HG03432 (cell line): ENCODE data around the gene LRRC30.
A peak's percentile ranks its signal among the peaks of the same experiment; 100 is the strongest.
"Not testable (repeated sequence)": the region's sequence is repeated elsewhere in the genome, so short reads cannot be mapped to it uniquely, and the experiment has no call there.

ENCODE experiments used
- ATAC-seq: cut with Tn5 transposase; IDR thresholded peaks from one replicate; pipeline ENCODE4 v1.9.1; 2021; ENCODE audit warnings: mild to moderate bottlenecking, moderate library complexity; ENCODE audit not compliant: unreplicated experiment

LRRC30 gene

DNA sequence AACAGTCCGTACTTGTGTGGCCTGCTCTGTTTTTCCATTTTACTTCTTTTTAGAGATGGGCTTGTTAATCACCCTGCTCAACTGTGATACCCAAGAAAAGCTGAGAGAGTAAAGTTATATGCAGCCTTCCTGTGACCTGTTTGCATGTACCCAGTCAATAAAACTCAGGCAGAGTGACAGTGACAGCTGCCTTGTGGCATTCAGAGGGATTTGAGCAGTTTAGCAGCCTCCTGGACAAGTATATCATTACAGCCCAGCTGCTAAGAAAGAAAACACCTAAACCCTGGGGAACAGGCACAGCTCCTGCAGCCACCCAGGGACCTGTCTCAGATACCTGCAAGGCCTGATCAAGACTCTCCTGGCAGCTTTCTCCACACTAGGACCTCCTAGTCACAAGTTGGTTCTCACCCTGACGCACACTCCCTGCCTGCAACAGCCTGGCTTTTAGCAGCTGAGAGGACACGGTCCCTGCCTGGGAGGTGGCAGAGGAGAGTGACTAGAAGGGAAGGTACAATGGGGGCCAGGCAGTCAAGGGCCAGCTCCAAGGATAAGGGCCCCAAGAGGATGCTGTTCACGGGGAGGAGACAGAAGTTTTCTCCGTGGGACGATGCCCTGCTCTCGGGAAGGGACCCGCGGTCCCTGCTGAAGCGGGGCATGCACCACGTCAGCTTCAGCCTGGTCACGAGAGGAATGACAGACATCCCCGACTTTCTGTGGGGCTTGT lies at the start of gene LRRC30:
Gene LRRC30, plus strand, starts transcription at position 464 of the 724 bp plus-strand sequence. Its CDS starts 50 bp downstream, at position 514.
- no peak for ATAC-seq

- ATAC-seq: no peak
Measured at GRCh38 chr18:7185701-7186100, 45.2 kb upstream of the LRRC30 start.

GRCh38 chr18:7190547-7191156 lies 40.2 kb upstream of the LRRC30 start:
- ATAC-seq: no peak

DNA sequence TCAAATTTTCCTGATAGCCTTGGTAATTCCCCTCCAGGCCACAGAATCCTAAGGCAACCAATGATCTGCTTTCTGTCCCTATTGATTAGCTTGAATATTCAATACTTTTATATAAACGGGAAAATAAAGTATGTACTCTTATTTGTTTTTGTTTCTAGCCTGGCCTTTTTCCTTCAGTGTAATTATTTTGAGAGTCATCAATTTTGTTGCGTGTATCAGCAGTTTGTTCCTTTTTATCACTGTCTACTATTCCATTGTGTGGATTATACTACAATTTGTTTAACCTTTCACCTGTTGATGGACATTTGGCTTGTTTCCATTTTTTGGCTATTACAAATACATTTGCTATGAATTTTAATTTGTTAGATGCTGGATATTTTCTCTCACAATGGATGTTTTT lies 39.2 kb upstream of the LRRC30 start:
- ATAC-seq: no peak

DNA sequence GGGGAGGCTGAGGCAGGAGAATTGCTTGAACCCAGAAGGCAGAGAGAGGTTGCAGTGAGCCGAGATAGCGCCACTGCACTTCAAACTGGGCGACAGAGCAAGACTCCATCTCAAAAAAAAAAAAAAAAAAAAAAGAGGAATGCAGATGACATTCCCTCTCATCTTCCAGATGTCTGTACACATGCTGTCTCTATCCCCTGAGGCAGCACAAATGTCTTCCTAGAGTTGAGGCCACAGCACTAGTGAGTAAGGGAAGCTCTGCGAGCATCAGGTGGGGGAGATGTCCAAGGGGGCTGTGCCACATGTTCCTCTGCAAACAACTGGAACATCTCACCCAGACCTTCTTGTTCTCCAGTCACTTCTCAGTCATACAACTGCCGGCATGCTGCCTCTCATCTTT lies 35.6 kb upstream of the LRRC30 start:
- ATAC-seq: no peak

DNA sequence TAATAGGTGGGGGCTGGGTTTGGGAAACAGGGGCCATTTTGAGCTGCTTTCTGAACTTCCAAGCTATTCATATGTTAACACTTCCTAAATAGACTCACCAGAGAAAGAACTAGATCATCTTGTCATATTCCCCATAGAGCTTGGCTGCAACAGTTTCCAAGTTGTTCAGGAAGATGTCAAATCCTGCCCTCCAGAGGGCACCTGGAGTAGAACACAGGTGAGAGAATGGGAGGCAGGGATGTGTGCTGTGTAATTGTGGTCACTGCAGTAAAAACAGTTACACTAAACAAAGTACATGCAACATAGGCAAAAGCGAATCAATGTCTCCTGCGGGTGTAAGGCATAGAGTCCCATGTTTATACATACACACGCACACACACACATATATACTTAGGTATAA lies 34.5 kb upstream of the LRRC30 start:
- ATAC-seq: no peak

- no peak for ATAC-seq
Measured at GRCh38 chr18:7197854-7198253, 33.0 kb upstream of the LRRC30 start.

DNA sequence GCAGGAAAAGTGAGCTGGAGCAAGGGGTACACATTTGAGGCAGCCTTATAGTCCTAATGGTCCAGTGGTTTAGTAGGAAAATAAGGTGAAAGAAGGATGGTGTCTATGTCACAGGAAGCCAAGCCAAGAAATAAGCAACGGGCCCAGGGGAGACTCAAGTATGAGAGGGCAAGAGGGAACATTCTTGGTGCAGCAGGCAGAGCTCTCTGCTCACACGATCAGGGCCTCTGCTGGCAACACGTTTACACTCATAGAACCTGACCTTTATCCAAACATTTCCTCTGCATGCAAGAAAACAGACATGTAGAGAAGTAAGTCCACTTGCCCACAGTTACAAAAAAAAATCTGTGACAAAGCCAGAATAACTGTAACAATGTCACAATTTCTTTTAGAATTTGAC lies 32.6 kb upstream of the LRRC30 start:
- ATAC-seq: no peak

- no peak for ATAC-seq
Measured at GRCh38 chr18:7201096-7201495, 29.8 kb upstream of the LRRC30 start.

DNA sequence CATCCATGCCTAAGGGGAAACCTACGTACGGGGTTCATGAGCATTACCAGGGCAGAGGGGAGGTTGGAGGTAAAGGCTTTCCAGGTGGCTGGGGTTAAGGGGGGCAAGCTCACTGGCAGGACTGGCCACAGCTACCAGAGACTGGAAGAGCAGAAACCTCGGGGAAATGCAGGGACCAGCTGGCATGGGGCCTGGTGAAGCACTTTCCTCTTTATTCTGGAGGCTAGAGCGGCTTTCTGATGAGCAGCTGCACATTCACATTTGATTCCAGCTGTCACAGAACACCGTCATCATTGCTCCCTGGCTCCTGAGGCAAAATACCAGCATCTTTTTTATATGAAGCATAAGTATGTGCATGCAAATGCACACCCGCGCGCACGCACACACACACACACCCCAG lies 28.7 kb upstream of the LRRC30 start:
- no peak for ATAC-seq

DNA sequence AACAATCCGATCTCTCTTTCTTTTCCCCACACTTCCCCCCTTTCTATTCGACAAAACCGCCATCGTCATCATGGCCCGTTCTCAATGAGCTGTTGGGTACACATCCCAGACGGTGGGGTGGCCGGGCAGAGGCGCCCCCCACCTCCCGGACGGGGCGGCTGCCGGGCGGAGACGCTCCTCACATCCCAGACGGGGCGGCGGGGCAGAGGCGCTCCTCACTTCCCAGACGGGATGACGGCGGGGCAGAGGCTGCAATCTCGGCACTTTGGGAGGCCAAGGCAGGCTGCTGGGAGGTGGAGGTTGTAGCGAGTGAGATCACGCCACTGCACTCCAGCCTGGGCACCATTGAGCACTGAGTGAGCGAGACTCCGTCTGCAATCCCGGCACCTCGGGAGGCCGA lies 27.3 kb upstream of the LRRC30 start:
- not testable (repeated sequence) for ATAC-seq

DNA sequence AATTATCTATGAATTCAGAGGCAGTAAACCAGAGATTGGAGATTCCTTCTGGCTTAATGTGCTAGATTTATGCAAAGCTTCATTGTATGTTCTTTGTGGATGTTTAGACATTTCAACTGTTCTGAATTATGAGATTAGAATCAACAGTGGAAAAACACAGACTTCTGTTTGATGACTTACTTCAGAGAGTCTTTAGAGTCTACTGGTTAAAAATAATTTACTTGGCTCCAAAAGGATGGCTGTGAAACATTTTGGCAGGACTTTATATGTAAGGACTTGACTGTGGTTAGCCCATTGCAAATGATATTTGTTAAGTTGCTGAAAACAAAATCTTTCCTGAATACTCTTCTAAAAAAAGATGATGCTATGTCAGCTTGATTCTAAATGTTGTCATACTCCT lies 25.5 kb upstream of the LRRC30 start:
- no peak for ATAC-seq

DNA sequence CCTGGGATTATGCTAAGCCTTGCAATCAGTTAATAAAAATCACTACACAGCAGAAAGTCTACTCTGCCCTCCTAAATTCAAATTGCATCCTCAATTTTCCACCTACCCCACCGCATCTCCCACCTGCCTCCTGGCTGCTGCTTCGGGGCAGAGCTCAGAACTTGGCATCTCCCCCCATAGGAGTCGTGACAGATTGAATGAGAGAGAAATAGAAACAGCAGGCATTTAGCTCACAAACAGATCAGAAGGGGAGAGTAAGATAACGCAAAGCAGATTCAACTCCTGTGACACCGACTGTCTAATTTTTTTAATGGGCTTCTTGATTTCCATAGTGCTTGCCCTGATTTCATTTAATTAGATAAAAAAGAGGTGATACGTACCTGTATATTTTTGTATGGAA lies 24.7 kb upstream of the LRRC30 start:
- no peak for ATAC-seq

DNA sequence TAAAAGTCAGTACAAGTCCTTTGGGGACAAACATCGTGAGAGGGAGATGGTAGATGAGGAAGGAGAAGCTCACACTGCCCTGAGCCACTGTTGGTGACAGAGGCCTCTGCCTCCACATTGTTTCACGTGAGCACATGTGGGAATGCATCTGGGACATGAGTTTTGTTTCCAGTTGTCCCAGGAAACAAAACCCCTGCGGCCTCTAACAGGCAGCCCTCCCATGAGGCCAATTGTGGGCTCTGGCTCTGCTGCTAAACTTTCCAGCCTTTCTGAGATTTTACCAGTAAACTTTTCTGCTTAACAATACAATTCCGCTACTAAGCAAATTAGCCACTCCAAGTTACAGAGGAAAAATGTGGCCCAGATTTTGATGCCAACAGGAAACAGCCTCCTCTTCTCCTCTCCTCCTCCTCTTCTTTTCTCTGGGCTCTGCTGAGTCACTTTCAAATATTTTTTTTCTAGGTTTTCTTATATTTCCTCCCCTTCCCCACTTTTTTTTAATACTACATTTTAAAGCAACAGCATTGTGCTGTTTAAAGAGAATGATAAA lies 23.4 kb upstream of the LRRC30 start:
- no peak for ATAC-seq

GRCh38 chr18:7221424-7222155 lies 9.3 kb upstream of the LRRC30 start:
- peak; percentile 44 for ATAC-seq

GRCh38 chr18:7224198-7224597 lies 6.7 kb upstream of the LRRC30 start:
- no peak for ATAC-seq

DNA sequence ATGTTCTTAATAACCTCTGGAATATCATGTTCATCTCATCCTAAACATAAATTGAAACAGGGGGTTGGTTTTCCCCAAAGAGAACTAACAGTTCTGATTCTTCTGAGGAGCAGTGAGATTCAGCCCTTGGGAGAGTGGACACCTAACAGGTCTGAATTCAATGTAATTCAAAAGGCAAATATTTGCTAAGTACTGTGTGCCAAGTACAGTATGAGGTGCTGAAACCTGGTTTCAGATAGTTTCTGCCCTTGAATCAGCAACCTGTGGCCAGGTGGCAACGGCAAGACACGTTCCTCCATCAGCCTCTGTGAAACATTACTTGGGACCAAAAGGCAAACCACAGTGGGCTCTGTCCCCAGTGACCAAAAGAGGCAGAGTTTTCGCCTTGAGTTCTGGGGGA lies 1.3 kb downstream of the LRRC30 start:
- no peak for ATAC-seq

- ATAC-seq: no peak
Measured at GRCh38 chr18:7233134-7233810, 2.4 kb downstream of the LRRC30 start.

GRCh38 chr18:7234091-7234490 lies 3.2 kb downstream of the LRRC30 start:
- ATAC-seq: no peak

DNA sequence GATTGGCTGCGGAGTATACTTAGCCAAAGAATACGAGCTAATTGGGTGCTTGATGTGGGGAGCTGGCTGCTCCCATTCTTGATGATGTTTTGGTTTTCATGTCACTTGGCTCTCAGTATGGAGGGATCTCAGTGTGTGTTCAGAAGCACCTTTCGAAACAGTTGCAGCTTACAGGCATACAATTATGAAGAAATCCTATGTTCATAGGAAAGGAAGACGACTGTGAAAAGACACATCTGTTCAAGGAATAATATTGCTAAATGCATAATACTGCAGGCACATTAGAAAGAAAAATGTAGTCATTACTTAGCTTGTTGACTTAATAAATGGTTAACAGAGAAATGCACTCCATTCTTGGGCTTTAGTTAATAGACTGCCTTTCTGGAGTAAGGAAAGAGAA lies 4.1 kb downstream of the LRRC30 start:
- no peak for ATAC-seq

GRCh38 chr18:7236072-7236471 lies 5.2 kb downstream of the LRRC30 start:
- no peak for ATAC-seq
